Fibroblast of mammary gland (primary cell): Measurements from ENCODE around the gene KIF2A.

ENCODE experiments used
- DNase-seq: peaks from one replicate; pipeline ENCODE4 v3.0.0-alpha.2; 2010; ENCODE audit warnings: low read depth
- H3K4me3 ChIP-seq: 2 replicates; pipeline ENCODE4 v1.5.1; 2011; ENCODE audit warnings: low read depth, mild to moderate bottlenecking, low read length, moderate library complexity; ENCODE audit not compliant: control insufficient read depth
- CTCF ChIP-seq: conservative IDR thresholded peaks from 2 replicates; pipeline ENCODE4 v1.5.1; 2011; ENCODE audit warnings: low read depth, low read length, inconsistent platforms; ENCODE audit not compliant: control insufficient read depth, insufficient read depth

The KIF2A gene

GRCh38 chr5:62403411-62404250, 97.6 kb downstream of the KIF2A start, which contains the start of gene DIMT1:
TSS of gene DIMT1 (minus strand) at chr5:62403905. CDS start at chr5:62403772, 133 bp downstream.
- peak within 1 kb of the TSS; percentile 90 for H3K4me3 ChIP-seq
- TF ChIP-seq CTCF: no peak
- DNase-seq: peak; percentile 96

GRCh38 chr5:62412549-62413329, 106.7 kb downstream of the KIF2A start, which contains the start of gene IPO11:
TSS of gene IPO11 (plus strand) at chr5:62412763. CDS start at chr5:62437280, 24,517 bp downstream.
- no peak for TF ChIP-seq CTCF
- peak within 1 kb of the TSS; percentile 56 for H3K4me3 ChIP-seq
- DNase-seq: peak; percentile 98

GRCh38 chr5:62413711-62414110, 107.7 kb downstream of the KIF2A start:
- H3K4me3 ChIP-seq: peak overlapping the region; percentile 56
- DNase-seq: no peak
- TF ChIP-seq CTCF: no peak

- DNase-seq: no peak
- TF ChIP-seq CTCF: no peak
- no peak overlapping the region for H3K4me3 ChIP-seq
These were observed 112.6 kb downstream of the KIF2A start for GRCh38 chr5:62418462-62419076.

- no peak for DNase-seq
- H3K4me3 ChIP-seq: no peak overlapping the region
- no peak for TF ChIP-seq CTCF
These were observed 113.6 kb downstream of the KIF2A start for GRCh38 chr5:62419609-62420008.

- no peak for DNase-seq
- no peak overlapping the region for H3K4me3 ChIP-seq
- no peak for TF ChIP-seq CTCF
These were observed 115.4 kb downstream of the KIF2A start for GRCh38 chr5:62421414-62421813.
